HG02642 (cell line): ENCODE data around the gene PIGK.

Experiments used
- ATAC-seq: cut with Tn5 transposase; IDR thresholded peaks from one replicate; pipeline ENCODE4 v1.9.1; 2021; ENCODE audit warnings: mild to moderate bottlenecking; ENCODE audit not compliant: unreplicated experiment, poor library complexity

PIGK gene

GRCh38 chr1:77047575-77047974 lies 171.7 kb downstream of the PIGK start:
- ATAC-seq = no peak

- no peak for ATAC-seq
These were observed 174.9 kb downstream of the PIGK start for GRCh38 chr1:77044133-77044849.

GRCh38 chr1:77040826-77041225 lies 178.4 kb downstream of the PIGK start:
- ATAC-seq = no peak

- no peak for ATAC-seq
These were observed 179.5 kb downstream of the PIGK start for GRCh38 chr1:77039739-77040138.

- ATAC-seq = no peak
These were observed 180.1 kb downstream of the PIGK start for GRCh38 chr1:77039111-77039510.
